Ishikawa (cell line): ENCODE measurements around the gene PBX2.

ENCODE experiments used
- CEBPB ChIP-seq: IDR thresholded peaks from 2 replicates; pipeline ENCODE4 v1.6.1; 2012
- CREB1 ChIP-seq: IDR thresholded peaks from 2 replicates; pipeline ENCODE4 v1.6.1; 2012; ENCODE audit warnings: low read depth
- EGR1 ChIP-seq: IDR thresholded peaks from 2 replicates; pipeline ENCODE4 v1.6.1; 2012
- EP300 ChIP-seq: IDR thresholded peaks from 2 replicates; pipeline ENCODE4 v1.6.1; 2012; ENCODE audit warnings: borderline replicate concordance
- FOXM1 ChIP-seq: IDR thresholded peaks from 2 replicates; pipeline ENCODE4 v1.6.1; 2012; ENCODE audit warnings: low read depth, borderline replicate concordance
- MAX ChIP-seq: IDR thresholded peaks from 2 replicates; pipeline ENCODE4 v1.6.1; 2012
- NFIC ChIP-seq: IDR thresholded peaks from 2 replicates; pipeline ENCODE4 v1.6.1; 2012
- RAD21 ChIP-seq: IDR thresholded peaks from 2 replicates; pipeline ENCODE4 v1.6.1; 2012; ENCODE audit warnings: low read depth
- REST ChIP-seq: IDR thresholded peaks from 2 replicates; pipeline ENCODE4 v1.6.1; 2012; ENCODE audit warnings: low read depth, mild to moderate bottlenecking
- TAF1 ChIP-seq: IDR thresholded peaks from 2 replicates; pipeline ENCODE4 v1.6.1; 2012; ENCODE audit warnings: low read depth, mild to moderate bottlenecking
- TCF12 ChIP-seq: IDR thresholded peaks from 2 replicates; pipeline ENCODE4 v1.6.1; 2012; ENCODE audit warnings: low read depth
- TEAD4 ChIP-seq: IDR thresholded peaks from 2 replicates; pipeline ENCODE4 v1.6.1; 2012
- USF1 ChIP-seq: IDR thresholded peaks from 2 replicates; pipeline ENCODE4 v1.6.1; 2012
- YY1 ChIP-seq: IDR thresholded peaks from 2 replicates; pipeline ENCODE4 v1.6.1; 2012; ENCODE audit warnings: low read depth
- ZBTB7A ChIP-seq: IDR thresholded peaks from 2 replicates; pipeline ENCODE4 v1.6.1; 2012; ENCODE audit warnings: low read depth

The PBX2 gene

GRCh38 chr6:32190911-32191677 lies 1.1 kb upstream of the PBX2 start:
- TF ChIP-seq TCF12 (no peak), FOXM1 (no peak)

GRCh38 chr6:32189742-32190053 lies 304 bp downstream of the PBX2 start:
- peak; percentile 31; the same call in 1 of the 2 replicates for TF ChIP-seq ZBTB7A
- no peak for TF ChIP-seq TEAD4

- TF ChIP-seq TAF1 (no peak), RAD21 (no peak), EP300 (no peak), CEBPB (no peak), YY1 (no peak), ZBTB7A (no peak), USF1 (no peak), CREB1 (no peak), REST (no peak), NFIC (no peak), EGR1 (no peak), MAX (no peak), TEAD4 (no peak), TCF12 (no peak), FOXM1 (no peak)
These were observed 797 bp downstream of the PBX2 start for GRCh38 chr6:32189069-32189741.

GRCh38 chr6:32188381-32189068 lies 1.5 kb downstream of the PBX2 start:
- TF ChIP-seq RAD21 (no peak), FOXM1 (no peak), YY1 (no peak), MAX (no peak), CREB1 (no peak), TEAD4 (no peak), REST (no peak), NFIC (no peak)

- TF ChIP-seq YY1 (no peak), CEBPB (no peak), FOXM1 (no peak), TCF12 (no peak), REST (no peak), EP300 (no peak), NFIC (no peak), RAD21 (no peak), EGR1 (no peak), TEAD4 (no peak), USF1 (no peak), CREB1 (no peak), TAF1 (no peak), ZBTB7A (no peak), MAX (no peak)
These were observed 2.8 kb downstream of the PBX2 start for GRCh38 chr6:32187009-32187709.
